ENCODE data around the gene SCNN1B.

GRCh38 chr16:23268561-23268960, 33.5 kb upstream of the SCNN1B start:
- TF ChIP-seq CTCF (IDR thresholded peaks at IDR 0.05) (no peak), POLR2A (IDR thresholded peaks at IDR 0.05) (no peak)

Measured in body of pancreas (tissue), 4 donors.